NK-92 (cell line): ENCODE data around the gene EFCAB6.

ENCODE experiments used
- DNase-seq: peaks from one replicate; lab custom pipeline; 2025; ENCODE audit not compliant: unreplicated experiment; lab: John Stamatoyannopoulos, UW

EFCAB6 gene

GRCh38 chr22:43643387-43643786 is 168.7 kb downstream of the EFCAB6 start:
- no peak for DNase-seq

GRCh38 chr22:43642319-43643206 is 169.5 kb downstream of the EFCAB6 start:
- DNase-seq, result no peak

- DNase-seq, result no peak
These were observed 172.7 kb downstream of the EFCAB6 start for GRCh38 chr22:43639228-43639948.

GRCh38 chr22:43637275-43638260 is 174.5 kb downstream of the EFCAB6 start:
- DNase-seq, result no peak

- DNase-seq, result no peak
These were observed 176.0 kb downstream of the EFCAB6 start for GRCh38 chr22:43636086-43636485.

GRCh38 chr22:43635101-43635500 is 177.0 kb downstream of the EFCAB6 start:
- no peak for DNase-seq

- no peak for DNase-seq
These were observed 177.8 kb downstream of the EFCAB6 start for GRCh38 chr22:43634316-43634715.

GRCh38 chr22:43633631-43634285 is 178.3 kb downstream of the EFCAB6 start:
- DNase-seq, result no peak

- DNase-seq, result no peak
These were observed 180.3 kb downstream of the EFCAB6 start for GRCh38 chr22:43631846-43632245.

- DNase-seq, result no peak
These were observed 180.9 kb downstream of the EFCAB6 start for GRCh38 chr22:43631201-43631600.

GRCh38 chr22:43630451-43630850 is 181.7 kb downstream of the EFCAB6 start:
- DNase-seq, result no peak

GRCh38 chr22:43628250-43628649 is 183.9 kb downstream of the EFCAB6 start:
- no peak for DNase-seq

GRCh38 chr22:43627485-43628213 is 184.5 kb downstream of the EFCAB6 start:
- DNase-seq, result no peak

- no peak for DNase-seq
These were observed 186.9 kb downstream of the EFCAB6 start for GRCh38 chr22:43625242-43625641.

- no peak for DNase-seq
These were observed 187.7 kb downstream of the EFCAB6 start for GRCh38 chr22:43624144-43624998.

- DNase-seq, result no peak
These were observed 189.2 kb downstream of the EFCAB6 start for GRCh38 chr22:43622886-43623285.

GRCh38 chr22:43620197-43620596 is 191.9 kb downstream of the EFCAB6 start:
- DNase-seq, result no peak

- no peak for DNase-seq
These were observed 193.6 kb downstream of the EFCAB6 start for GRCh38 chr22:43618517-43618916.

GRCh38 chr22:43616645-43617044 is 195.5 kb downstream of the EFCAB6 start:
- no peak for DNase-seq
